HCT116 (cell line): ENCODE results near the gene GIMAP8. TPM values are rescaled to one million over a fixed set of nuclear protein-coding genes. Genes with fewer than 3 reads are reported as not detected.

ENCODE experiments used
- ATAC-seq: fragments of 200-7000 bp; cut with Tn5 transposase; 2 replicates; pipeline ENCODE4 v1.9.1; 2020; ENCODE audit warnings: mild to moderate bottlenecking, moderate library complexity
- BruUV-seq: library from RNA; stranded (reverse); fragments of 400-500 nt; replicated peaks from 2 replicates; lab custom pipeline; 2021; lab: Mats Ljungman, UMichigan
- CTCF ChIA-PET: fragments of 300-600 bp; sonication (Branson Sonifier 250); formaldehyde crosslinking; loops from one replicate; lab custom pipeline; 2021; ENCODE audit warnings: antibody characterized with exemption; lab: Charles Lee
- POLR2A ChIA-PET: fragments of 300-600, 350-600 bp; sonication (Branson Sonifier 250); formaldehyde crosslinking; loops from one replicate; lab custom pipeline; 2021; ENCODE audit warnings: antibody characterized with exemption; lab: Charles Lee
- RAD21 ChIA-PET, 2 experiments: fragments of 300-600 bp; sonication (Branson Sonifier 250); formaldehyde crosslinking; loops; one replicate each; lab custom pipeline; 2023; ENCODE audit warnings: low total read pairs in 2 of 2; ENCODE audit not compliant: uncharacterized antibody in 2 of 2, unreplicated experiment in 2 of 2, low non-redundant PET in 1 of 2; lab: Charles Lee
- DNase-seq: peaks from one replicate; pipeline ENCODE4 v3.0.0-alpha.2; 2010; ENCODE audit warnings: low read depth, low spot score
- H2AFZ ChIP-seq: fragments of 200-600 bp; shearing (Covaris generic), sonication (generic); 2 replicates; pipeline ENCODE4 v1.6.1; 2017; ENCODE audit warnings: low read depth, mixed run types, mixed read lengths, antibody characterized with exemption, low read length; ENCODE audit not compliant: poor library complexity, severe bottlenecking
- H3K27ac ChIP-seq: 2 replicates; pipeline ENCODE4 v1.5.1; 2012; ENCODE audit warnings: low read depth, low read length
- H3K27me3 ChIP-seq: fragments of 200-600 bp; sonication (generic); 2 replicates; pipeline ENCODE4 v1.6.1; 2016; ENCODE audit warnings: mixed run types, low read length, mixed read lengths; ENCODE audit not compliant: insufficient read depth
- H3K36me3 ChIP-seq, 2 experiments: fragments of 200-500 bp in 1 of 2; fragments of 200-600 bp in 1 of 2; sonication (Bioruptor generic) in 1 of 2; sonication (generic) in 1 of 2; 2 replicates each; pipeline versions ENCODE4 v1.5.1 to v1.6.1; 2014 to 2016; ENCODE audit warnings: low read length in 2 of 2, inconsistent platforms in 1 of 2, mixed read lengths in 1 of 2, mixed run types in 1 of 2; ENCODE audit not compliant: insufficient read depth in 2 of 2, control insufficient read depth in 1 of 2
- H3K4me1 ChIP-seq, 2 experiments: fragments of 200-600 bp in 1 of 2; sonication (generic) in 1 of 2; 2 replicates each; pipeline versions ENCODE4 v1.5.1 to v1.6.1; 2012 to 2017; ENCODE audit warnings: low read length in 2 of 2, inconsistent platforms in 1 of 2, mild to moderate bottlenecking in 1 of 2, mixed read lengths in 1 of 2, mixed run types in 1 of 2, moderate library complexity in 1 of 2; ENCODE audit not compliant: insufficient read depth in 2 of 2, control insufficient read depth in 1 of 2
- H3K4me2 ChIP-seq: fragments of 200-600 bp; sonication (generic); 2 replicates; pipeline ENCODE4 v1.6.1; 2017; ENCODE audit warnings: mixed run types, low read length, mixed read lengths
- H3K4me3 ChIP-seq, 2 experiments: fragments of 200-600 bp in 1 of 2; sonication (generic) in 1 of 2; replicated peaks in 1 of 2; 2 replicates each; pipeline ENCODE4 v1.5.1; 2011 to 2016; ENCODE audit warnings: low read length in 2 of 2, control low read depth in 1 of 2, low read depth in 1 of 2, mild to moderate bottlenecking in 1 of 2, mixed read lengths in 1 of 2, mixed run types in 1 of 2
- H3K79me2 ChIP-seq: fragments of 200-600 bp; sonication (generic); 2 replicates; pipeline ENCODE4 v1.6.1; 2017; ENCODE audit warnings: mild to moderate bottlenecking, mixed run types, low read length, moderate library complexity, mixed read lengths; ENCODE audit not compliant: insufficient read depth
- H3K9ac ChIP-seq: fragments of 200-600 bp; sonication (generic); 2 replicates; pipeline ENCODE4 v1.6.1; 2016; ENCODE audit warnings: low read length, mixed read lengths
- H3K9me2 ChIP-seq: fragments of 200-600 bp; sonication (generic), shearing (Covaris generic); 2 replicates; pipeline ENCODE4 v1.6.1; 2017; ENCODE audit warnings: mixed run types, mild to moderate bottlenecking, moderate library complexity; ENCODE audit not compliant: insufficient read depth
- H3K9me3 ChIP-seq, 2 experiments: fragments of 200-500 bp in 1 of 2; fragments of 200-600 bp in 1 of 2; sonication (Bioruptor generic) in 1 of 2; sonication (generic) in 1 of 2; 2 replicates each; pipeline ENCODE4 v1.6.1; 2014 to 2017; ENCODE audit warnings: low read length in 2 of 2, mixed read lengths in 2 of 2, inconsistent platforms in 1 of 2, low read depth in 1 of 2, mild to moderate bottlenecking in 1 of 2, mixed run types in 1 of 2, moderate library complexity in 1 of 2; ENCODE audit not compliant: control insufficient read depth in 1 of 2, insufficient read depth in 1 of 2
- H4K20me1 ChIP-seq: fragments of 200-600 bp; sonication (generic), shearing (Covaris generic); 2 replicates; pipeline ENCODE4 v1.6.1; 2017; ENCODE audit warnings: mixed run types, mild to moderate bottlenecking, moderate library complexity; ENCODE audit not compliant: insufficient read depth
- CBX3 ChIP-seq: IDR thresholded peaks from 2 replicates; pipeline ENCODE4 v1.6.1; 2012; ENCODE audit warnings: low read depth
- ELF1 ChIP-seq: IDR thresholded peaks from 2 replicates; pipeline ENCODE4 v1.6.1; 2012; ENCODE audit warnings: low read depth, borderline replicate concordance
- EZH2 ChIP-seq: fragments of 200-600 bp; sonication (generic); IDR thresholded peaks from 2 replicates; pipeline ENCODE4 v1.6.1; 2017; ENCODE audit warnings: antibody characterized with exemption, mixed run types
- EZH2phosphoT487 ChIP-seq: fragments of 200-600 bp; IDR thresholded peaks from 2 replicates; pipeline ENCODE4 v1.6.1; 2018; ENCODE audit warnings: antibody characterized with exemption, borderline replicate concordance
- FOSL1 ChIP-seq: IDR thresholded peaks from 2 replicates; pipeline ENCODE4 v1.6.1; 2012; ENCODE audit warnings: low read depth
- POLR2A ChIP-seq: IDR thresholded peaks from 2 replicates; pipeline ENCODE4 v1.7.0; 2011; ENCODE audit warnings: borderline replicate concordance; ENCODE audit not compliant: insufficient read depth, insufficient read length; ENCODE audit errors: extremely low read depth
- POLR2AphosphoS5 ChIP-seq: IDR thresholded peaks from 2 replicates; pipeline ENCODE4 v1.6.1; 2011; ENCODE audit warnings: mild to moderate bottlenecking, low read depth, low read length, moderate library complexity
- RAD21 ChIP-seq: IDR thresholded peaks from 2 replicates; pipeline ENCODE4 v1.6.1; 2012; ENCODE audit warnings: low read depth, mild to moderate bottlenecking
- SIN3A ChIP-seq: IDR thresholded peaks from 2 replicates; pipeline ENCODE4 v1.6.1; 2012; ENCODE audit warnings: low read depth
- SP1 ChIP-seq: IDR thresholded peaks from 2 replicates; pipeline ENCODE4 v1.6.1; 2012; ENCODE audit warnings: low read depth
- ZFX ChIP-seq: fragments of 450-650 bp; IDR thresholded peaks from 2 replicates; pipeline ENCODE4 v1.6.1; 2017
- ZNF274 ChIP-seq: fragments of 200-500 bp; sonication (Bioruptor generic); IDR thresholded peaks from 2 replicates; pipeline ENCODE4 v1.6.1; 2014; ENCODE audit warnings: mild to moderate bottlenecking, low read depth, low read length, inconsistent platforms
- intact Hi-C: fragments of 100-400 bp; cut with micrococcal nuclease; formaldehyde crosslinking; loops from 2 replicates; pipeline ENCODE4 v1.10.0; 2022
- total RNA-seq: library from RNA; stranded (reverse); gene quantifications from one replicate; pipeline ENCODE4 v1.2.1, GENCODE V29; 2021; ENCODE audit not compliant: unreplicated experiment
- TF ChIP-seq, protein P1 (sequence below), 3 experiments: fragments of 200-600 bp in 1 of 3; sonication (generic) in 1 of 3; IDR thresholded peaks in 2 of 3; conservative IDR thresholded peaks in 1 of 3; 2 replicates each; pipeline ENCODE4 v1.5.1; 2012 to 2017; ENCODE audit warnings: low read depth in 2 of 3, low read length in 2 of 3, antibody characterized with exemption in 1 of 3, borderline replicate concordance in 1 of 3, control low read depth in 1 of 3, mild to moderate bottlenecking in 1 of 3, mixed read lengths in 1 of 3, mixed run types in 1 of 3, moderate library complexity in 1 of 3; ENCODE audit not compliant: insufficient read depth in 1 of 3
- TF ChIP-seq, protein P2 (sequence below): IDR thresholded peaks from 2 replicates; pipeline ENCODE4 v1.6.1; 2012
- TF ChIP-seq, protein P3 (sequence below): IDR thresholded peaks from 2 replicates; pipeline ENCODE4 v1.6.1; 2012
- TF ChIP-seq, protein P4 (sequence below): IDR thresholded peaks from 2 replicates; pipeline ENCODE4 v1.6.1; 2011; ENCODE audit warnings: mild to moderate bottlenecking, low read length, moderate library complexity; ENCODE audit not compliant: insufficient replicate concordance; ENCODE audit errors: extremely low read depth

GIMAP8 gene
- total RNA-seq, 1 experiment from 2014 or later, result 0.15 TPM

DNA sequence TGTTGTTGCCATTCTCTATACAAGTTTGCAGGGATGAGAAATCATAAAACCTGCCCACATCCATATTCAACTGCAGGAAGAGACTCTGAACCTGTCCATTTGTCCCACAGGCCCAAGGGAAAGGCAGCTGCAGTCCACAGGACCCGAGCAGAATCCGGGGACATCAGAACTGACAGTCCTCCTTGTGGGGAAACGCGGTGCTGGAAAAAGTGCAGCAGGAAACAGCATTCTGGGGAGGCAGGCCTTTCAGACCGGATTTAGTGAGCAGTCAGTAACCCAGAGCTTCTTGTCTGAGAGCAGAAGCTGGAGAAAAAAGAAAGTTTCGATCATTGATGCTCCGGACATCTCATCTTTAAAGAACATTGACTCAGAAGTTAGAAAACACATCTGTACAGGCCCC is 23.5 kb downstream of the GIMAP8 start:
- ATAC-seq (no peak), DNase-seq (no peak)
- no peaks in the 10 kb centered on the region for H3K9me2 ChIP-seq
- no peaks in the 10 kb centered on the region for H4K20me1 ChIP-seq
- peaks cover 38% of the 10 kb centered on the region for H3K27me3 ChIP-seq
- H3K36me3 ChIP-seq, result no peaks in the 10 kb centered on the region
- H3K4me3 ChIP-seq, result no peak overlapping the region
- no peak overlapping the region for H3K27ac ChIP-seq
- RAD21 ChIA-PET, result no interaction called here
- no TSS peak for BruUV-seq
- H3K4me2 ChIP-seq, result no peak overlapping the region
- H3K9me3 ChIP-seq, result no peaks in the 10 kb centered on the region
- no peak overlapping the region for H2AFZ ChIP-seq
- no peaks in the 10 kb centered on the region for H3K79me2 ChIP-seq
- CTCF ChIA-PET, result no interaction called here
- H3K9ac ChIP-seq, result no peak overlapping the region
- no peak for TF ChIP-seq ZFX
- no peak for TF ChIP-seq CBX3
- no peak for TF ChIP-seq SP1
- TF ChIP-seq, protein P1, sequence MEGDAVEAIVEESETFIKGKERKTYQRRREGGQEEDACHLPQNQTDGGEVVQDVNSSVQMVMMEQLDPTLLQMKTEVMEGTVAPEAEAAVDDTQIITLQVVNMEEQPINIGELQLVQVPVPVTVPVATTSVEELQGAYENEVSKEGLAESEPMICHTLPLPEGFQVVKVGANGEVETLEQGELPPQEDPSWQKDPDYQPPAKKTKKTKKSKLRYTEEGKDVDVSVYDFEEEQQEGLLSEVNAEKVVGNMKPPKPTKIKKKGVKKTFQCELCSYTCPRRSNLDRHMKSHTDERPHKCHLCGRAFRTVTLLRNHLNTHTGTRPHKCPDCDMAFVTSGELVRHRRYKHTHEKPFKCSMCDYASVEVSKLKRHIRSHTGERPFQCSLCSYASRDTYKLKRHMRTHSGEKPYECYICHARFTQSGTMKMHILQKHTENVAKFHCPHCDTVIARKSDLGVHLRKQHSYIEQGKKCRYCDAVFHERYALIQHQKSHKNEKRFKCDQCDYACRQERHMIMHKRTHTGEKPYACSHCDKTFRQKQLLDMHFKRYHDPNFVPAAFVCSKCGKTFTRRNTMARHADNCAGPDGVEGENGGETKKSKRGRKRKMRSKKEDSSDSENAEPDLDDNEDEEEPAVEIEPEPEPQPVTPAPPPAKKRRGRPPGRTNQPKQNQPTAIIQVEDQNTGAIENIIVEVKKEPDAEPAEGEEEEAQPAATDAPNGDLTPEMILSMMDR (IDR thresholded peaks at IDR 0.05 in 2 of 3, conservative IDR thresholded peaks at IDR 0.05 in 1 of 3; ENCODE audit: borderline replicate concordance in 1 of 3, insufficient read depth in 1 of 3, low read depth in 2 of 3, low read length in 2 of 3), result no peak
- TF ChIP-seq POLR2A, result no peak
- no peak for TF ChIP-seq ZNF274
- no peak for TF ChIP-seq FOSL1
- TF ChIP-seq POLR2AphosphoS5, result no peak
- no peak for TF ChIP-seq ELF1
- TF ChIP-seq EZH2phosphoT487, result no peak
- TF ChIP-seq, protein P2, sequence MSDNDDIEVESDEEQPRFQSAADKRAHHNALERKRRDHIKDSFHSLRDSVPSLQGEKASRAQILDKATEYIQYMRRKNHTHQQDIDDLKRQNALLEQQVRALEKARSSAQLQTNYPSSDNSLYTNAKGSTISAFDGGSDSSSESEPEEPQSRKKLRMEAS, result no peak
- no peak for TF ChIP-seq SIN3A
- no peak for TF ChIP-seq EZH2
- TF ChIP-seq, protein P3, sequence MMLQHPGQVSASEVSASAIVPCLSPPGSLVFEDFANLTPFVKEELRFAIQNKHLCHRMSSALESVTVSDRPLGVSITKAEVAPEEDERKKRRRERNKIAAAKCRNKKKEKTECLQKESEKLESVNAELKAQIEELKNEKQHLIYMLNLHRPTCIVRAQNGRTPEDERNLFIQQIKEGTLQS, result no peak
- no peak for TF ChIP-seq RAD21
- TF ChIP-seq, protein P4, sequence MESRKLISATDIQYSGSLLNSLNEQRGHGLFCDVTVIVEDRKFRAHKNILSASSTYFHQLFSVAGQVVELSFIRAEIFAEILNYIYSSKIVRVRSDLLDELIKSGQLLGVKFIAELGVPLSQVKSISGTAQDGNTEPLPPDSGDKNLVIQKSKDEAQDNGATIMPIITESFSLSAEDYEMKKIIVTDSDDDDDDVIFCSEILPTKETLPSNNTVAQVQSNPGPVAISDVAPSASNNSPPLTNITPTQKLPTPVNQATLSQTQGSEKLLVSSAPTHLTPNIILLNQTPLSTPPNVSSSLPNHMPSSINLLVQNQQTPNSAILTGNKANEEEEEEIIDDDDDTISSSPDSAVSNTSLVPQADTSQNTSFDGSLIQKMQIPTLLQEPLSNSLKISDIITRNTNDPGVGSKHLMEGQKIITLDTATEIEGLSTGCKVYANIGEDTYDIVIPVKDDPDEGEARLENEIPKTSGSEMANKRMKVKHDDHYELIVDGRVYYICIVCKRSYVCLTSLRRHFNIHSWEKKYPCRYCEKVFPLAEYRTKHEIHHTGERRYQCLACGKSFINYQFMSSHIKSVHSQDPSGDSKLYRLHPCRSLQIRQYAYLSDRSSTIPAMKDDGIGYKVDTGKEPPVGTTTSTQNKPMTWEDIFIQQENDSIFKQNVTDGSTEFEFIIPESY, result no peak
- TF ChIP-seq, all 23 proteins: peak for 0
- POLR2A ChIA-PET, result no interaction called here
- intact Hi-C loops, result no loop called here
- H3K4me1 ChIP-seq, result peaks cover 0 to under 1% of the 10 kb centered on the region in 2 experiments; a peak in 1 of 4 replicates
